H1 (cell line): ENCODE data around the gene CNPY3. TPM values are rescaled to one million over a fixed set of nuclear protein-coding genes. Genes with fewer than 3 reads are reported as not detected.
A peak's percentile ranks its signal among the peaks of the same experiment; 100 is the strongest.

Source experiments
- CTCF ChIA-PET: fragments of 300-600 bp; sonication (Branson Sonifier 250); formaldehyde crosslinking; loops from one replicate; lab custom pipeline; 2021; ENCODE audit not compliant: partially characterized antibody; lab: Charles Lee
- POLR2A ChIA-PET: fragments of 300-600 bp; sonication (Branson Sonifier 250); formaldehyde crosslinking; loops from one replicate; lab custom pipeline; 2021; ENCODE audit warnings: inconsistent platforms; ENCODE audit not compliant: partially characterized antibody; lab: Charles Lee
- DNase-seq, 2 experiments: peaks; one replicate each; pipeline versions ENCODE4 v3.0.0 to v3.0.0-alpha.2; 2010 to 2022; ENCODE audit warnings: low spot score in 2 of 2, low read depth in 1 of 2, mixed read lengths in 1 of 2
- FAIRE-seq: peaks from 2 replicates; lab custom pipeline; 2011; peaks lifted over from hg19 to GRCh38; lab: Jason Lieb, UNC
- H2AFZ ChIP-seq: 2 replicates; pipeline ENCODE4 v1.8.1; 2012; ENCODE audit warnings: low read length, inconsistent platforms
- H2AK5ac ChIP-seq: 2 replicates; pipeline ENCODE4 v1.6.1; 2013; ENCODE audit warnings: low read depth, low read length
- H2BK120ac ChIP-seq: replicated peaks from 2 replicates; pipeline ENCODE3; 2013; ENCODE audit warnings: low read depth, low read length, inconsistent platforms
- H2BK12ac ChIP-seq: 2 replicates; pipeline ENCODE4 v1.6.1; 2013; ENCODE audit warnings: low read depth, low read length
- H2BK15ac ChIP-seq: 2 replicates; pipeline ENCODE4 v1.6.1; 2013; ENCODE audit warnings: low read length
- H2BK20ac ChIP-seq: 2 replicates; pipeline ENCODE4 v1.6.1; 2013; ENCODE audit warnings: low read length
- H2BK5ac ChIP-seq: 2 replicates; pipeline ENCODE4 v1.6.1; 2013; ENCODE audit warnings: low read depth, low read length
- H3K14ac ChIP-seq: 2 replicates; pipeline ENCODE4 v1.6.1; 2013; ENCODE audit warnings: inconsistent platforms; ENCODE audit not compliant: insufficient read length
- H3K18ac ChIP-seq: 2 replicates; pipeline ENCODE4 v1.6.1; 2013; ENCODE audit warnings: low read length; ENCODE audit errors: extremely low read depth
- H3K23ac ChIP-seq: 2 replicates; pipeline ENCODE4 v1.6.1; 2013; ENCODE audit warnings: inconsistent platforms; ENCODE audit not compliant: insufficient read length
- H3K23me2 ChIP-seq: 2 replicates; pipeline ENCODE4 v1.6.1; 2013; ENCODE audit warnings: low read depth, low read length
- H3K27ac ChIP-seq: 2 replicates; pipeline ENCODE4 v1.6.1; 2011; ENCODE audit warnings: low read depth, low read length, inconsistent platforms
- H3K27me3 ChIP-seq, 4 experiments: replicated peaks in 1 of 4; 1 replicate in 1 of 4; 2 replicates in 3 of 4; pipeline versions ENCODE4 v1.6.1 to v1.8.1; 2011 to 2013; ENCODE audit warnings: low read length in 3 of 4, mild to moderate bottlenecking in 3 of 4, inconsistent platforms in 2 of 4, mixed read lengths in 2 of 4, moderate library complexity in 1 of 4; ENCODE audit not compliant: control insufficient read depth in 3 of 4, insufficient read depth in 3 of 4; ENCODE audit errors: extremely low read depth in 1 of 4
- H3K36me3 ChIP-seq, 4 experiments: 2 replicates each; pipeline versions ENCODE4 v1.6.1 to v1.8.1; 2011 to 2013; ENCODE audit warnings: mild to moderate bottlenecking in 4 of 4, low read length in 3 of 4, moderate library complexity in 2 of 4, control low read depth in 1 of 4, inconsistent platforms in 1 of 4; ENCODE audit not compliant: insufficient read depth in 4 of 4, control insufficient read depth in 2 of 4
- H3K4ac ChIP-seq: replicated peaks from 2 replicates; pipeline ENCODE3; 2013; ENCODE audit warnings: low read length, low read depth, mixed read lengths, inconsistent platforms; ENCODE audit not compliant: insufficient read length
- H3K4me1 ChIP-seq, 4 experiments: replicated peaks in 1 of 4; 1 replicate in 1 of 4; 2 replicates in 3 of 4; pipeline versions ENCODE4 v1.6.1 to v1.8.1; 2011 to 2013; ENCODE audit warnings: low read length in 3 of 4, inconsistent platforms in 2 of 4, mixed read lengths in 1 of 4; ENCODE audit not compliant: insufficient read depth in 4 of 4, control insufficient read depth in 3 of 4
- H3K4me2 ChIP-seq, 2 experiments: 2 replicates each; pipeline versions ENCODE4 v1.6.1 to v1.8.1; 2011 to 2013; ENCODE audit warnings: low read depth in 2 of 2, low read length in 2 of 2, control low read depth in 1 of 2, inconsistent platforms in 1 of 2, mild to moderate bottlenecking in 1 of 2; ENCODE audit not compliant: insufficient read depth in 1 of 2
- H3K4me3 ChIP-seq, 4 experiments: fragments of 200-600, 300-600 bp in 1 of 4; sonication (generic), shearing (Covaris generic), sonication (Bioruptor Twin) in 1 of 4; 2 replicates each; pipeline versions ENCODE4 v1.5.1 to v1.8.1; 2011 to 2016; ENCODE audit warnings: low read length in 4 of 4, low read depth in 3 of 4, control low read depth in 2 of 4, inconsistent platforms in 2 of 4, mild to moderate bottlenecking in 2 of 4, mixed read lengths in 1 of 4, moderate library complexity in 1 of 4; ENCODE audit not compliant: insufficient read depth in 2 of 4; ENCODE audit errors: extremely low read depth in 1 of 4
- H3K56ac ChIP-seq: replicated peaks from 2 replicates; pipeline ENCODE3; 2013; ENCODE audit warnings: low read depth, mild to moderate bottlenecking, mixed read lengths, low read length, inconsistent platforms; ENCODE audit not compliant: insufficient read length
- H3K79me1 ChIP-seq: 2 replicates; pipeline ENCODE4 v1.6.1; 2013; ENCODE audit warnings: low read depth, low read length, control low read depth
- H3K79me2 ChIP-seq, 2 experiments: 2 replicates each; pipeline versions ENCODE4 v1.6.1 to v1.8.1; 2012 to 2013; ENCODE audit warnings: low read length in 2 of 2, mild to moderate bottlenecking in 2 of 2, inconsistent platforms in 1 of 2; ENCODE audit not compliant: insufficient read depth in 2 of 2, control insufficient read depth in 1 of 2
- H3K9ac ChIP-seq, 4 experiments: replicated peaks in 1 of 4; 1 replicate in 1 of 4; 2 replicates in 3 of 4; pipeline versions ENCODE4 v1.6.1 to v1.8.1; 2011 to 2013; ENCODE audit warnings: low read depth in 3 of 4, low read length in 3 of 4, control low read depth in 2 of 4, mild to moderate bottlenecking in 2 of 4, moderate library complexity in 2 of 4, inconsistent platforms in 1 of 4; ENCODE audit errors: extremely low read depth in 1 of 4
- H3K9me3 ChIP-seq, 2 experiments: 2 replicates each; pipeline versions ENCODE4 v1.6.1 to v1.8.1; 2012 to 2013; ENCODE audit warnings: mild to moderate bottlenecking in 2 of 2, moderate library complexity in 2 of 2, control low read depth in 1 of 2, inconsistent platforms in 1 of 2, low read depth in 1 of 2, low read length in 1 of 2, mixed read lengths in 1 of 2; ENCODE audit not compliant: insufficient read depth in 2 of 2
- H4K20me1 ChIP-seq, 2 experiments: replicated peaks in 1 of 2; 2 replicates each; pipeline versions ENCODE3 to v1.8.1; 2011 to 2013; ENCODE audit warnings: inconsistent platforms in 2 of 2, low read length in 2 of 2, mild to moderate bottlenecking in 1 of 2; ENCODE audit not compliant: insufficient read depth in 2 of 2, control insufficient read depth in 1 of 2
- H4K5ac ChIP-seq: 2 replicates; pipeline ENCODE4 v1.6.1; 2013; ENCODE audit warnings: low read length, low read depth, mixed read lengths, inconsistent platforms; ENCODE audit not compliant: insufficient read length
- H4K8ac ChIP-seq: 2 replicates; pipeline ENCODE4 v1.8.0; 2013; ENCODE audit warnings: mild to moderate bottlenecking, moderate library complexity, low read length, inconsistent platforms; ENCODE audit not compliant: insufficient read depth; ENCODE audit errors: extremely low read depth
- H4K91ac ChIP-seq: replicated peaks from 2 replicates; pipeline ENCODE3; 2013; ENCODE audit warnings: low read length, mixed read lengths, inconsistent platforms; ENCODE audit not compliant: insufficient read length
- HDAC2 ChIP-seq, 2 experiments: fragments of 300-600 bp in 1 of 2; sonication (generic) in 1 of 2; IDR thresholded peaks; 2 replicates each; pipeline ENCODE4 v1.6.1; 2011 to 2012; ENCODE audit warnings: low read depth in 2 of 2, low read length in 2 of 2, mild to moderate bottlenecking in 2 of 2, moderate library complexity in 2 of 2, borderline replicate concordance in 1 of 2, inconsistent platforms in 1 of 2
- HDAC6 ChIP-seq: IDR thresholded peaks from one replicate; pipeline ENCODE4 v1.7.1; 2012; ENCODE audit warnings: low read depth, mild to moderate bottlenecking, inconsistent platforms, low read length, moderate library complexity
- KDM1A ChIP-seq: fragments of 200-600, 300-600 bp; sonication (generic); IDR thresholded peaks from 2 replicates; pipeline ENCODE4 v1.7.1; 2016; ENCODE audit warnings: mild to moderate bottlenecking, low read length, borderline replicate concordance
- NRF1 ChIP-seq: IDR thresholded peaks from 2 replicates; pipeline ENCODE4 v1.6.1; 2011; ENCODE audit warnings: mild to moderate bottlenecking, low read depth, low read length, improper control_type of control experiment
- POLR2AphosphoS5 ChIP-seq: IDR thresholded peaks from 2 replicates; pipeline ENCODE4 v1.6.1; 2011; ENCODE audit warnings: low read depth, low read length
- TBP ChIP-seq: IDR thresholded peaks from 2 replicates; pipeline ENCODE4 v1.6.1; 2011; ENCODE audit warnings: low read depth, low read length, improper control_type of control experiment
- WGBS, 2 experiments: shearing (Covaris generic) in 1 of 2; methylation state at CpG; one replicate each; pipeline versions ENCODE4 v1.1.6 to v1.1.7; 2013 to 2015; ENCODE audit warnings: low lambda C conversion rate in 2 of 2, mixed read lengths in 2 of 2, inconsistent platforms in 1 of 2, low coverage in 1 of 2, missing lambda C conversion rate in 1 of 2; ENCODE audit not compliant: insufficient replicate concordance in 2 of 2, insufficient coverage in 1 of 2, insufficient read length in 1 of 2; ENCODE audit errors: extremely low coverage in 1 of 2, missing lambda C conversion rate in 1 of 2; 5-methylcytosine and 5-hydroxymethylcytosine counted together
- polyA plus RNA-seq, 7 experiments: library from polyadenylated mRNA; depleted of rRNA in 3 of 7; stranded (reverse) in 5 of 7; unstranded in 2 of 7; fragments of >200 nt in 5 of 7; fragments of 200-250 nt in 2 of 7; gene quantifications; 1 replicate in 5 of 7; 2 replicates in 1 of 7; 4 replicates in 1 of 7; pipeline versions ENCODE4 v1.2.1 to v1.2.3, GENCODE V29; 2011 to 2013; ENCODE audit warnings: missing spikeins in 2 of 7, mixed read lengths in 2 of 7
- total RNA-seq: library from RNA; stranded (reverse); fragmentation: NEBNext Ultra II Directional; extraction: Animal tissue kit (Norgen Biotek cat#: 25700); gene quantifications from 2 replicates; pipeline ENCODE4 v1.2.1, GENCODE V29; 2021

CNPY3 gene
- total and polyA plus RNA-seq, 2 of the 8 experiments (the other 6 are each of a cell fraction or from before 2014, with no cell fraction given), result 49.6 to 64.5 TPM

- H3K27me3 ChIP-seq, result no peaks in the 10 kb centered on the region
These were observed 55.7 kb downstream of the CNPY3 start for GRCh38 chr6:42984924-42985475.

More at GRCh38 chr6:42984924-42985475, 55.7 kb downstream of the CNPY3 start:
- Histone ChIP-seq H2BK15ac (no peak overlapping the region), H3K79me2 (peaks cover 8 to 15% of the 10 kb centered on the region in 2 experiments; a peak in 2 of 4 replicates), H3K14ac (no peak overlapping the region), H3K9me3 (no peaks in the 10 kb centered on the region), H3K23me2 (peaks cover 4% of the 10 kb centered on the region), H3K4me1 (peaks cover 0 to 6% (median 2%) of the 10 kb centered on the region in 4 experiments; a peak in 4 of 7 replicates), H3K4me3 (peak overlapping the region; percentile 63 to 73 (median 70)), H4K20me1 (peaks cover 0 to 12% of the 10 kb centered on the region in 2 experiments), H3K36me3 (peaks cover 0 to 6% (median 3%) of the 10 kb centered on the region in 4 experiments; a peak in 4 of 8 replicates), H3K27ac (no peak overlapping the region), H3K18ac (no peak overlapping the region), H2BK120ac (no peak overlapping the region), H4K91ac (no peak overlapping the region), H2AK5ac (no peak overlapping the region; the same call in 1 of the 2 replicates), H2AFZ (no peak overlapping the region), H3K9ac (peak overlapping the region in 3 of 4 experiments; percentile 35 to 72 (median 56); a peak in 2 of 7 replicates), H4K5ac (no peak overlapping the region), H4K8ac (no peak overlapping the region), H3K4ac (no peak overlapping the region), H3K79me1 (peaks cover 8% of the 10 kb centered on the region), H2BK12ac (no peak overlapping the region; the same call in 1 of the 2 replicates), H3K56ac (no peak overlapping the region), H3K4me2 (peak overlapping the region; percentile 71 to 84), H2BK20ac (no peak overlapping the region), H3K23ac (no peak overlapping the region), H2BK5ac (no peak overlapping the region)
- FAIRE-seq (no peak), DNase-seq (peak in 1 of 2 experiments; percentile 53)
- TF ChIP-seq HDAC6 (no peak), KDM1A (peak; percentile 97), POLR2AphosphoS5 (no peak), TBP (no peak), HDAC2 (IDR thresholded peaks at IDR 0.05; ENCODE audit: borderline replicate concordance in 1 of 2, low read depth in 2 of 2, low read length in 2 of 2) (peak in 1 of 2 experiments; percentile 53; a peak in 1 of 4 replicates), NRF1 (no peak)
- ChIA-PET POLR2A (interaction anchor here (0.6 to 2.6 kb wide), 11 partner anchors 12 to 384 kb away, joined by 3 to 29 read pairs (median 7); partner anchors contain the start of genes CNPY3, GNMT, KLHDC3 and MEA1), CTCF (interaction anchor here (0.6 to 2.0 kb wide), 4 partner anchors 20 to 29 kb away, joined by 3 to 6 read pairs (median 4); partner anchors contain the start of gene KLHDC3)
- WGBS, 2 experiments, result 28% methylated on average over 12 of the region's 13 CpGs; no CpG with 5 or more reads in 1 of the 2 experiments
